GM19397 (cell line): ENCODE data around the gene GALNT18.
"Not testable (repeated sequence)": the region's sequence is repeated elsewhere in the genome, so short reads cannot be mapped to it uniquely, and the experiment has no call there.

Experiments
- ATAC-seq: cut with Tn5 transposase; IDR thresholded peaks from one replicate; pipeline ENCODE4 v1.9.1; 2021; ENCODE audit warnings: mild to moderate bottlenecking, moderate library complexity; ENCODE audit not compliant: unreplicated experiment

The GALNT18 gene

DNA sequence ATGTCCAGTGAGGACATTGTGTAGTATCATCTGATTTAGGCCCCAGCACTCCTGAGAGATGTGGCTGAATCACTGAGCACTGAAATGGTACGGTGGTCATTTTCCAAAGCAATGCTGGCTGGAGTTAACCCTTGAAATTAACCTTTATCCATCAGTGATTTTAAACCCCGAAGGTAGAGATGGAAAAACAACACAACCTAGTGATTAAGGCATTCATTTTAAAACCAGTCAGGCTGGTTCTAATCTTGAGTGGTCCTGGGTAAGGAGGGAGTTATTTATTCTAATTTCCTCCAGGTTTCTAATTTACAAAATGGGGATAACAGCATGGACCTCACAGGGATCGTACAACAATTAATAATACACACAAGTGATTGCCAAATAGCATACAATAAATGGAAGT is 262.2 kb downstream of the GALNT18 start:
- no peak for ATAC-seq

DNA sequence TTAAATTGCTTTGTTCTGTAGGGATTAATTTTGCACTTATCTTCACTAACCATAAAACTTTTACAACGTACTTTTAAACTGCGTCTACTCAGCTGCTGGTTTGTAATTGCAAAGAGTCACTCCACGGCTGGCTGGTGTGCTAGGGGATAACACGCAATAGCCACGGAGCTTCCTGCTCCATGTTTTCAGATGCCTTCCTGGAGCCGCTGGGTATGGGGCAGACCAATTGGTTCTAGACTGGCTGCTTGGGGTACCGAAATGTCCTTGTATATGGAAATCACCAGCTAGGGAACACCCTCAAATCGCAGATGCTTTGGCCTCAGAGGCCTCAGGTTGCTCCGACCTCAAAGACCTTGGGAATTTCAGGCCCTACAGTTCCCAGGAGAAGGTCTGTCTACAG is 265.0 kb downstream of the GALNT18 start:
- no peak for ATAC-seq

DNA sequence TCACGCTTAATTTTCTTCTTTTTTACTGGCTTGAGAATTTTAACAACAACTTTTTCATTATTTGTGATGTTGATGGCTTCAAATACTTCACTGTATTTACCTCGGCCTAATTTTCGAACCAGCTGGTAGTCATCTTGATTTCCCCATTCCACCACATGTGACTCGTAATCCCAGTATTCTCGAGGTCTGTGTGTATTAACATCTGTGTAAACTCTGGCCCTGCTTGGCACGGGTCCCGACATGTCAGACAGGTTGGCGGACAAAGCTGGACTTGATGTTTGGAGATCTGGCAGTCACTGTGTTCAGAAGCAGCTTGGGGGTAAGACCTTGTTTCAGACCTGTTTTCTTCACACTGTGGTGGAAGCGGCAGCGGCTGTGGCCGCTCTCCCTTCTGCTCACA is 268.9 kb downstream of the GALNT18 start, which contains the start of gene CSNK2A3:
Gene CSNK2A3, minus strand, starts transcription at position 373 of the 400 bp plus-strand sequence. Its CDS starts 131 bp downstream, at position 242.
- ATAC-seq: not testable (repeated sequence)

DNA sequence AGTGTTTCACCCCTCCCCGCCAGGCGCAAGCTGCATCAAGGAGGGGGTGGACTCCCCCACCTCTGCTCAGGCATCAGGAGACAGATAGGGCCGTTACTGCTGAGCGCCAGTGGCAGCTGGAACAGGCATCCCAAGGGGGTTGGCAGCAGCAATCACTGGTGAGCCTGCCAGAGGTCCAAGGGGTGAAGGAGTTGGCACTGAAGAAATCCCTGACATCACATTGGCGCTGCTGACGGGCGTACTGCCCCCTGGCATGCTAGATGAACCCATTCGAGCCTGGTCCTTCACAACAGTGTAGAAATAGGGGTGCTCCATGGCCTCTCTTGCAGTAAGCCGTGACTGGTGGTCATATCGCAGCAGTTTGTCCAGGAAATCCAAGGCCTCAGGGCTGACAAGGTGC is 270.0 kb downstream of the GALNT18 start:
- ATAC-seq: not testable (repeated sequence)

DNA sequence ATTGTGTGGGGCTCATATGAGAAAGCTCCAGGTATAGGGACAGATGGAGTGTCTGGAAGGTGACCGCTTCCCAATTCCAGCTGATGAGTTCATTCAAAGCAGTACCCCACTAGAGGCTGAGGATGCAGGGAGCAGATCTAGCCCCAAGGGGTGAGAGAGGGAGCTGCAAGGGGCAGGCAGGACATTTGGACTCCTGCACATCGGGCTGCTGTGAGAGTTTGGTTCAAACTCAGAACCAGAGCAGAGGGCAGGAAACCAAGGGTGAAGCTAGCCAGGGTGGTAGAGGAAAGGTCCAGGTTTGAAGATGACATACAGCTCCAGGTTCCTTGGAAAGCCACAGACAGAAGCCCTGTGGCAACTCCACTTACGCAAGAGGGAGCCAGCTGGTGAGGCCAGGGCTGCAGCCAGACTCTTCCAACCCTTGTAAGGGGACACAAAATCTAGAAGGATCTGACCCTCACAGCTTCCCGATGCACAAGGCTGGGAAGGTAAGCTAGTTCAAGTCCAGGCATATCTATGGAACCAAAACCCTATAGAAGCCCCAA is 270.7 kb downstream of the GALNT18 start:
- no peak for ATAC-seq

DNA sequence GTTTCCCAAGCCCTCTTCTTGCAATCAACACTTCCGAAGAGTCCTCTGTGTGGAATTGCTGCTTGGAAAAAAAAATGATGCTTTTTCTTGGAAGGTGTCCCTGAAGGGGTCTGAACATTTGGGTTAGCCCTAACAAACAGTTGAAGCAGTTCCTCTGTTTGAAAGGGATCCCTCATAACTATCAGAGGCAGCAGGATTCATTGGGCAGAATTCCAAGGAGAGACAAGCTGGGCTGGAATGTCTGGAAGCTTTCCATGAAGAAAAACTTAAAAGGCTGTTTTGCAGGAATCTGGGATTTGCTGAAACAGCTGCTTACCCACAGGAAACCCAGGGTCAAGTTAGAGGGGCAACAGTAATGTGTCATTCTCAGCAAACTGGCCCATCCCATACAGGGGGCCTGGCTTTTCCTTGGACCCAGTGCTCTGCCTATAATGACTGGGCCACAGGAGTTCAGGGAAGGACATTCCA is 271.9 kb downstream of the GALNT18 start:
- ATAC-seq: no peak

DNA sequence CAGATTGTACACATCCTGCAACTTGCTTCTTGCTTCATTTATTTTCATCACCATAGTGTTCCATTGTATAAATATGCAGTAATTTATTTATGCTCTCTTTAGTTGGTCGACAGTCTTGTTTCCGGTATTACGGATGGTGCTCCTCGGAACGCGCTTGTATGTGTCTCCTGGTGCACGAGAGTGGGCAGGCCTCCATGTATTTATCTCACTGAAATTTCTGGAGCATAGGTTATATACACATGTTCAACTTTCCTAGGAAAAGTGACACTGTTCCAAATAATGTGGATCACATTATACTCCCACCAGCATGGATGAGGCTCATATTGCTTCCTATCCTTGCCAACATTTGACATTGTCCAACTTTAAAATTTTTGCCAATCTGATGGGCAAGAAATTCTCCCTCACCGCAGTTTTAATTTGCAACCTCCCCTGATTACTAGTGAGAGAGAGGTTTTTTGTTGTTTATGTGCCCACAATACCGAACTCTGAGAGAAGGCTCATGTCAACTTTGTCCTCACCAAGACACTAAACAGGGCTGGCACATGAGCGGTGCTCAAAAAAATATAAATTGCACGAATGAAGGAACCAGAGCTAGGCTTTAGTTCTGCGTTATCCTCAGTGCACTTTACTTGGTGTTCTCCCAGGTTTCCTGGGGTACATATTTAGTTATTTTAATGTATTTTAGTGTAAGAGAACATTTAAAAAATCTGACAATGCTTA is 272.5 kb downstream of the GALNT18 start:
- ATAC-seq: no peak

DNA sequence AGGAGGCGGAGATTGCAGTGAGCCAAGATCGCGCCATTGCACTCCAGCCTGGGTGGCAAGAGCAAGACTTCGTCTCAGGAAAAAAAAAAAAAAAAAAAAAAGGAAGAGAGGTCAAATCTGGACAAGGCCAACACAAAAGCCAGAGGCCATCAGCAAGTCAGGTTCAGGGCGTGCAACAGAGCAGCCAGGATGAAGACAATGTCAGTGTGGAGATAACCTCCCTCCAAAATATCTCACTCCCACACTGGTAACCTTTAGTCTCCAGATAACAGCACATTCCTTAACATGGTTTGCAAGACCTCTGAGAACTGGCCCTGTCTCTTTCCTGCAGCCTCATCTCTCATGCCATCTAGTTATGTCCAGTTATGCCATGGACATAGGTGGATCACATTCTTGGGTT is 273.5 kb downstream of the GALNT18 start:
- ATAC-seq: no peak

DNA sequence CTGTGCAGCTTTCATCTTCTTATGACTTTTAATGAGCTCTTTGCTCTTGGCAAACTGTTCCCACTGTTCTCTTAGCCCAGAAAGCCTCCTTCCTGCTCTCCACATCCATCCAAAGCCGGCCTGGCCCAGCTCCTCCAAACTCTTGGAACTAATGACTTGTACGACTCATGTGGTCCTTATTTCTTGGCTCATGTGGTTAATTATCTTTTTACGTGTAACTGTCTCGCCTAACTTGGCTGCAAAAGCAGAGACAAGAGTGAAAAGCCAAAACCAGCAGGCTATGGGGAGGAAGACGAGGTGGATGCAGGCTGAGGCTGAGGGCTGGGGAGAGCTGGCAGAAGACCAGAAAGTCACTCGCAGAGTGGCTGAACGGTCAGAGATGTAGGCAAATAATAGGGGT is 274.2 kb downstream of the GALNT18 start:
- ATAC-seq: no peak

DNA sequence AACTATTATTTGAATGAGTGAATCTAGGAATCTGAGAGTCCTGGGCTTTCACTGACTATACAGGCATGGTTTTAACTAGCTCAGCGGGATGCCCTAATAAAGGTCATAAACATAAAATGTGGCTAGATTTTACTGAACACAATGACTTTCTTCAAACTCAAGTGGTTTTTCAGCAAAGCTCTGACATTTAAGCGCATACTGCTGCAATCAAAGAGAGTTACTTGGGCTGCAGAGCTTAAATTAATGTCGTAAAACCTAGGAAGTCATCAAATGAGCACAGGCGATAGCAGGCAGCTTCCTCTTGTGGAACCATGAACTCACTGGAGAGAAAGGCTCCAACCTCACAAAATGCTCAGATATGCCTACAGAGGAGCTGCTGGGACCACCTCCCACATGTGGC is 275.5 kb downstream of the GALNT18 start:
- no peak for ATAC-seq

DNA sequence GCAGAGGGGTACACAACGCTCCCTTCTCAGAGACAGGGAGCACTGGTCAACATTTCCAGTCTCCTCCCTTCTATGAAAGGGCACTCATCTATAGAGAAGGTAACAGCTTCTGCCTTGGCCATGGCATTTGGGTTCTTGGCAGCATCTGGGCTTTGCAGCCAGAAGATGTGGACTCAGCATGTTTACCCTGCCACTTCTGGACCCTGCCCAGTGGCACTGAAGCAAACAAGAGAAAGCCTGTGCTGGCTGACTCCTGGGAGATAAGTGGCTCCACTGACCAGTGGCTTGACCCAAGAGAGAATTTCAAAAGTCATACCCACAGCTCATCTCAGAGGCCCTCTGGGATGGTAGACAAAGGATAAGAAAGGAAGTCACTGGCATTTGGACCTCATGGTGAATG is 276.7 kb downstream of the GALNT18 start:
- ATAC-seq: no peak

DNA sequence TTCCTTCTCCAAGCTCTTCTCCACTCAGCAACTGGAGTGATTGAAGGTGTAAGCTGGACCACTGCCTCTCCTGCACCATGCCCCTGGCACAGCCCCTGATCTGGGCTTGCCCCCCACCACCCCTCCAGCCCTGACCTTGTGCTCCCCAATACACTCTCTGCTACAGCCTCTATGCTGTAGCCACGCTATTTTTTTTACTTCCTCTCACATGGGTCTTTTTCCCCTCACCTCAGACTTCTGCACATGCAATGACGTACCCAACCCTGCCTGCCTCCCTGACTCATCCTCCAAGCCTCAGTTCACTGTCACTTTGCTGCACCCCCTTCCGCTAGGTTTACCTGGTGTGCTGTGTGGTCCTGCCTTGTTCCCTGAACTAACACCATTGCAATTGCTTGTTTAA is 277.8 kb downstream of the GALNT18 start:
- ATAC-seq: no peak

DNA sequence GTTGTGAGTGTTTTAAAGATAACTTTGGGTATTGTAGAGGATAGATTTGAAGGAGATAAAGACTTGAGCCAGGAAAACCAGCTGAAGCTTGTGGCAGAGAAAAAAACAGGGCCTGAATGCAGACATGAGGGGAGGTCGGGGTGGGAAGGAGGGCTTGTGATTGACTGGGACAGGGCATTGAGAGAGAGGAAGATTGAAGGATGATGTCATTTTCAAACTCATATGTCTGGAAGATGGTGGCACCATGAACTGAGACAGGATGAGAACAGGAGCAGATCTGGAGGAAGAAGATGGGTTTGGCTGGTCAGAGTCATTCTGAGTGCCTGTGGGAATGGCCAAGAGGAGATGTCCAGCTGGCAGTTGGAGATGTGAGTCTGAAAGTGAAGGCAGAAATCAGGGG is 283.5 kb downstream of the GALNT18 start:
- no peak for ATAC-seq

DNA sequence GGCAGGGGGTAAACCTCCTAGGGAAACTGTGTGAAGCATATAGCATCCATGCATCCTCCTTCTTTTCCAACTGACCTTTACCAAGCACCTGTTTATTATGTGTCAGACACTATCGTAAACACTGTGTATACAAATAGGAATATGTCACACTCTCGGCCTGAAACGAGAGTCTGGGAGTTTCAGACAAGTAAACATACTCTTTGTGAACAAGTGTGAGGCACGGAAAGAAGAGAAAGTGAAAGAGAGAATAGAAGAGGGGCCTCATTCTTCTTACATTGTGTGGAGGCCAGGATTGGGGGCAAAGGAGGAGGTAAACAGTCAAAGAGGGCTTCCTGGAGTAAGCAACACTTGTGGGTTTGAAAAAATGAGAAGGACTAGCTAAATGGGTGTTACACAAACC is 285.1 kb downstream of the GALNT18 start:
- no peak for ATAC-seq

DNA sequence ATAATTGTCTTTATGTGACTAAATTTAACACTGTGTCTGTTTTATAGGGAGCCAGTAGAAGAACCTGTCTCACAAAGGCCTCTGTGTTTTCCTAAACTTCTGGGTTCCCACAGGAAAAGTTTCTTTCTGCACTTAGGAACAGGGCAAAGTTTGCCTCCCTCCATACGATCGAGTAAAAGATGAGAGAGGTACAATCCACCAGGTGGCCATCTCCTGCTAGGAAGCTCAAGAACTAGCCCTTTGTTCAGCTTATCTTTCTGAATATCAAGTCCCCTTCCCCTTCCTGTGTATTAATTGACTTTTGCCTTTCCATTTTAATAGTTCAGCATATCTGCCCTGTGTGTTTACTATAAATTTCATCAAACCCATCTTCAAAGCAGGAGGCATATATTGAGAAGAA is 286.8 kb downstream of the GALNT18 start:
- no peak for ATAC-seq

DNA sequence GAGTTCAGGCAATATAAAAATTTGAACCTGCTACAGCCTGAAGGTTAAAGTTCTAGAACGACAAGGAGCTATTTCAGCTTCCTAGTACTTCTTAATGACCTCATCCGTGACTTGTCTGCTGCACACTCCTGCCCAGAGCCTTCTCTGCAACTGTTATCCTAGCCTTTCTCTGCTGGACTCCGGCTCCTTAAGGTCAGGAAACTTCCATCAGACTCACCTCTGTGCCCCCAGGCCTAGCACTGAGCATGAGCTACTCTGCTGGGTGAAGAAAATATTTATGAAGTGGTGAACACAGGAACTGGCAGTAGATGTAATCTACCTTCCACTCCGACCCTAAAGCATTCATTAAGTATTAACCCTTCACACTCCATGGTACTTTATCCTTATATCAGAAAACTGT is 287.2 kb downstream of the GALNT18 start:
- ATAC-seq: no peak

DNA sequence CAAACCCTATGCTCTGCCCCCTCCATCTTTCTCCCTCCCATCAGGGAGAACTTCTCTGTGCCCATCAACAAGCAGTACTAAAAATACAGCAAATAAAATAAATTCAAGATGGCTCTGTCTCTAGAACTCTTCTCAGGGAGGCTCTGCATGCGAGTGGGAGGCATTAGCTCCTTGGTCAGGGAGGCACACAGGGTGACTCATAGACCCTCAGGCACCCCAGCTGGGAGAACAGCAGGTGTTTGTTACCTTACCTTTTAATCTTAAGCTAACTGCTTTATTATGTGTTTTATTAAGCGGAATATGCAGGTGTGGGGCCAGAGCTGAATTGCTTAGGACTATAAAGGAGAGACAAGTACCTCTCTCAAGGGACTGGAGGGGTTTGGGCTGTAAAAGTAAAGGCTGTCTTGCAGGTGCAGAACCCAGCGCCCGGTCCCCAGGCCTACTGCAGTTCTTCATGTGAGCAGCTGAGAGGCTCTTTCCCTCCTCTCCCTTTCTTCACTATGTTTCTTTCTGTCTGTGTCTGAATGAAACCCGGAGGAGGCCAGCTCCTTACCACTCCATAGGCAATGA is 289.6 kb downstream of the GALNT18 start:
- no peak for ATAC-seq

DNA sequence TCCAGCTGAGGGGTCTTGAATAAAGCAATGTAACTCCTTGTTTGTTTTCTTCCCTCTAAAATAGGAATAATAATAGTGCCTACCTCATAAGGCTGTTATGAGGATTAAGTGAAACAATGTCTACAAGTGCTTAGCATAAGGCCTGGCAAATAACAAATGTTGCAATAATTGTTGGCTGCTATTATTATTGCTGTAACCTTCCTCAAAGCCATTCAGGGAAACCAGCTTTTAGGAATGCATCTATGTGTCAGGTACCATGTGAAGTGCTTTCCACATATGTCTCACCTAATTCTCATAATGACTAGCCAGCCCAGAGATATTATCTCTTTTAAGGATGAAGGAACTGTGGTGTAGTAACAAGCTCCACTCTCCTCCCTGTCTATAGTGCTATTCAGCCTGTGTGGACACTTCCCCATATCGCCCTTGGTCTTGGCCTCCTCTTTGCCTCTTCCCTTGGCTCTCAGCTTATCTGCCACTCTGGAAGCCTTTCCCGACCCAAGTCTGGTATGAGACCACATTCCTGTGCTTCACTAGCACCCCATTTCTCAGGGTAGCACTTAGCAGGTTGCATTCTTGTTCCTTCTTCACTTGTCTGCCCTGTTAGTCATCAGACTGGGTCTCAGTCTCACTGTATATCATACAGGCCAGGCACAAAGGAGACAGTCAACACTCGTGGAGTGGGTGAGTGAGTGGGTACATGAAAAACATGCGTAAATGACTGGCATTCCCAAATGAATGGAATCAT is 292.6 kb downstream of the GALNT18 start:
- no peak for ATAC-seq

DNA sequence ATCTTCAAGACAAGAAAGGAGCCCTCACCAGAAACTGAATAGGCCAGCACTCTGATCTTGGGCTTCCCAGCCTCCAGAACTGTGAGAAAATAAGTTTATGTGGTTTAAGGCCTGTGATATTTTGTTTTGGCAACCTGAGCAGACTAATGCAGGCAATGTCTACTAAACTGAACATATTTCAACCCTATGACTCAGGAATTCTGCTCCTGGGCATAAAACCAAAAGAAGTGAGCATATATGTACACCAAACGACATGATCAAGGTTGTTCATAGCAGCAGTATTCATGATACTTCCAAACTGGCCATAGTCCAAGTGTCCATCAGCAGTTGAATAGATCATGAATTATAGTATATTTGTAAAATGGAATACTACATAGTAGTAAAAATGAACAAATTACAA is 297.7 kb downstream of the GALNT18 start:
- no peak for ATAC-seq

DNA sequence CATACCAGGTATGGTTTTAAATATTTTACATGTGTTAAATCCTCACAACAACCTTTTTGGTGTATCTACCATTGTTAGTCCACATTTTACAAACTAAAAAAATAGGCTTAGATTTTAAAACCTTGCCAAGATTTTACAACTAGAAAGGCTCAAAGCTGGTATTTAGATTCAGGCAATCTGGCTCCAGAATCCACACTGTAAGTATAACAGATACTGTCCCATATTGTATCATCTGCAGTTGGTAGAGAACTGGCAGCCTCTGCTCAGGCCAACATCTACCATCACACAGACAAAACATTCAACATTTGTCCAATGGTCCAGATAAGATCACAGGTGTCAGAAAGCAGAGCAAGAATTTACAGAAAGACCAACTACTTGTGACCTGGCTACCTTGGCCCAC is 299.7 kb downstream of the GALNT18 start:
- ATAC-seq: no peak

DNA sequence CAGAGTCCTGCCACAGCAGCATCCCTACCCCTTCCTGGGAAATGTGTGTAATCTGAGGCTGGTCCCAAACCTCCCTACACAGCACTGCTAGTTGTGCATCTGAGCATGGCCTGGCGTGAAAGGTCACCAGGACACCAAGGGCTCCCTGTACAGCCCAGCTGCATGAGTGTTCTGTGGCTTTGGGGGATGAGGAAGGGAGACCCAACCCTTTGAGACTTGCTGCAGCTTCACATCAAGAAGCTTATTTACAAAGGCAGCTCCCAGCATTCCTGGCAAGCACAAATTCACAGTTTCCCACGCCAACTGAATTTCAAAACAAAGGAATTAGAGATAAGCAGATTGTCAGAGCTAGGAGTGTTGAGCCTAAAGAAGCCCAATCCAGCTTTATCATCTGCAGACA is 301.0 kb downstream of the GALNT18 start:
- ATAC-seq: no peak

DNA sequence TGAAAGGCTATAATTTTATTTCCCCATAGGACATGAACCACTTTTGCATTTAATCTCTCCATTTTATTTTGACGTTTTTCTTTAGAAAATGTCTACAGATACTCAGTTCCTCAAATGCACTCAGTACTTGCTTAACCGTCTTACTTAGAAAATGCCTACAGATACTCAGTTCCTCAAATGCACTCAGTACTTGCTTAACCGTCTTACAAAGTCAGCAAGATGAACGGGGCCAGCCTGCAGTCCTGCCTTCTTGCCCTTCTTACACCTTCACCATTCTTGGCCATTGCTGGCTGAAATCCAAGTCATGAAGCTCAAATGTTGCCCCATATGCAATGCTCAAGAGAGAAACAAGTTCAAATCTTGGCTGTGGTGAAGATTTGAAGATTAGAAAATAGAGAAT is 302.8 kb downstream of the GALNT18 start:
- ATAC-seq: no peak
